DMS 273 treated with DMSO at 0.1 percent for 48 hours (cell line): ENCODE data around the gene ITPRIPL2.

Experiments
- DNase-seq: peaks from one replicate; lab custom pipeline; 2025; lab: John Stamatoyannopoulos, UW

Gene ITPRIPL2

DNA sequence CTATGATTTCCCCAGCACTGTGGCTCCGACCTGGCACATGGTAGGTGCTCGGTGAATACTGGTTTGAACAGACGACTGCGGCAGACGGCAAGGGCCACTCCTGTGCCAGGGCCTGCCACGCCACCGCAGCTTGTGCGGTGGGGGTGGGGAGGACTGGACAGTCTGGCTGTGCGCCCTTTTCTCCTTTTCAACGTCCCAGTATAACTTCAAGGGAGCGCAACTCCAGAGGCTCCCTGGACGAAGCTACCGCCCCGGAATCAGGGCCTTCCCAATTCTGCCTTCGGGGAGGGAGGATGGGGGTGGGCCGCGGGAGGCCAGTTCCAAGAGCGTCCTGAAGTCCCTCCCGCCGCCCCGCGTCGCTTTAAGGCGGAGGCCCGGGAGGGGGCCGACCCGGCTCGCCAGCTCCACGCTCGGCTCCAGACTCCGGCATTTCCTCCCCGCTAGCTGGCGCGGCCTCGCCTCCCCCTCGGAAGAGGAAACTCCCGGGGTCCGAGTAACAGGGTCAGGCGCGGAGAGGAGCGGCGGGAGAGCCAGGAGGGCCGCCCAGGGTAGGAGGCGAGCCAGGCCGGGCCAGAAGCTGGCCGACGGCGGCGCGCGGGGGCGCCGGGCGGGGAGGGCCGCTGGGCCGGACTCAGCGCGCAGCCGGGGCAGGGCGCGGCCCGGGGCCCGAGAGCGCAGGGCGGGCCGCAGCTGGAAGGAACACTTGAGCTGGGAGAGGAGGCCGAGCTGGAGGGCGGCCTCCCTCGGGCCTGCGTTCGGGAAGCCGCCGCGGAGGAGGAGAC is at the start of gene ITPRIPL2:
Gene ITPRIPL2, plus strand, starts transcription at position 388 of the 782 bp plus-strand sequence. CDS start 498 bp downstream, outside the sequence.
- no peak for DNase-seq

DNA sequence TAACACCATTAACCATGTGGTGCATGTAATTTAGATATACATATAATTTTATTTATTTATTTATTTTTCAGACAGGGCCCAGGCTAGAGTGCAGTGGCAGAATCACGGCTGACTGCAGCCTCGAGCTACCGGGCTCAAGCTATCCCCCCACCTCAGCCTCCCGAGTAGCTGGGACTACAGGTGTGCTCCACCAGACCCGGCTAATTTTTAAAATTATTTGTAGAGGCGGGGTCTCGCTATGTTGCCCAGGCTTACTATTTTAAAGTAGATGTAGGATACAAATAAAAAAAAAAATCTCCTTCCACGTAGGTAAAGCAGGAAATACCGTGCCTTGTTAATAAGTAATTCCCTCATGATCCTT is 46.8 kb upstream of the ITPRIPL2 start:
- no peak for DNase-seq

DNA sequence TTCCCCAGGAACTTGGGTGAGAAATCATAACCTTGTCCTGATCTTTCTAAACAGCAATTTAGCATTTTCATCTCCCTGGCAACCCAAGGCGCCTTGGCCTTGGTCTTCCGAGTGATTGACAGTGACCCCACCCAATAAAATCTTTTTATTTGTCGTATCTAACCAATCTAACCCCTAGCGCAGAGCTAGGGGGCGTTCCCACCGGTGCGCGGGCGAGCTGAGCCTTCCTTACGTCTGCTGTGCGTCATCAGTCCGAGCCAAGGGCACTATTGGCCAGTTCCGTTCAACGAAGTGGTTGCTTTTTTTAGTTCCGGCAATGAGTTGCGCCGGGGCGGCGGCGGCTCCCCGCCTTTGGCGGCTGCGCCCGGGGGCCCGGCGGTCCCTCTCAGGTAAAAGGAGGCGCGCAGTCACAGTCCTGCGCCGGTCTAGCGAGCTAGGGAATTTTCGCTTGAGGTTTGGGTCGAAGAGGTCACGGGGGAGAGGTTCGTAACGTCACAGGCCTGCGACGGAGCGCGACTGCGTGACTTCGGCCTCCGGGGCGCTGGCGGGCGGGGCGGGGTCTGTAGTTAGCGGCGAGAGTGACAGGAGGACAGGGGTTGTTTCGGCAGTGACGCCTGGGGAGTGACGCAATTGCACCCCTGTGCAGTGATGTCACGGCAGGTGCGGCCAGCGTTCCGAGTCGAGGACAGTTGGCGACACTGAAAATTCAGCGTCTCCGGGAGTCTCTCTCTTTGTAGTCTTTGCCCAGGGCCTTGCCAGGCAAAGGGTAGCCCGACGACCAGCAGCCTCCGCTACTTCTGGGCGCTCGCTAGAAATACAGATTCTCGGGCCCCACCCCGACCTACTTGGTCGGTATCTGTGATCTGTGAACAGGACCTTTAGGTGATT is 46.2 kb upstream of the ITPRIPL2 start, which contains the start of gene COQ7:
Gene COQ7, plus strand, starts transcription at position 266 of the 888 bp plus-strand sequence. Its CDS starts 51 bp downstream, at position 317.
- peak; percentile 98 for DNase-seq

DNA sequence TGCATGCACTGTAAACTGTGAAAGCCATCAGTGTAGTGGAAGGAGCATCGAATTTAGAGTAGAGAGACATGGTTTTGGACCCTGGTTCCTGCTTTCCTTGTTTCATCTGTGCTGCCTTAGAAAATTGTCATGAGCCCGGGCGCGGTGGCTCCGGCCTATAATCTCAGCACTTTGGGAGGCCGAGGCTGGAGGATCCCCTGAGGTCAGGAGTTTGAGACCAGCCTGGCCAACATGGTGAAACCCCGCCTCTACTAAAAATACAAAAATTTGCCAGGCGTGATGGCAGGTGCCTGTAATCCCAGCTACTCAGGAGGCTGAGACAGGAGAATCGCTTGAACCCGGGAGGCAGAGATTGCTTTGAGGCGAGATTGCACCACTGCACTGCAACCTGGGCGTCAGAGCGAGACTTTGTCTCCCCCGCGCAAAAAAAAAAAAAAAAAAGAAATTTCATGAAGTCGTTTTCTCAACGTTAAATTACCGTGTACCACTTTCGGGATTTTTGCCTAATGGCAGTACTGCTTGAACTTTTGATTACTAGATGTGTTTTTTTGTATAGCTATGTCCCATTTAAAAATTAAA is 45.4 kb upstream of the ITPRIPL2 start:
- no peak for DNase-seq

DNA sequence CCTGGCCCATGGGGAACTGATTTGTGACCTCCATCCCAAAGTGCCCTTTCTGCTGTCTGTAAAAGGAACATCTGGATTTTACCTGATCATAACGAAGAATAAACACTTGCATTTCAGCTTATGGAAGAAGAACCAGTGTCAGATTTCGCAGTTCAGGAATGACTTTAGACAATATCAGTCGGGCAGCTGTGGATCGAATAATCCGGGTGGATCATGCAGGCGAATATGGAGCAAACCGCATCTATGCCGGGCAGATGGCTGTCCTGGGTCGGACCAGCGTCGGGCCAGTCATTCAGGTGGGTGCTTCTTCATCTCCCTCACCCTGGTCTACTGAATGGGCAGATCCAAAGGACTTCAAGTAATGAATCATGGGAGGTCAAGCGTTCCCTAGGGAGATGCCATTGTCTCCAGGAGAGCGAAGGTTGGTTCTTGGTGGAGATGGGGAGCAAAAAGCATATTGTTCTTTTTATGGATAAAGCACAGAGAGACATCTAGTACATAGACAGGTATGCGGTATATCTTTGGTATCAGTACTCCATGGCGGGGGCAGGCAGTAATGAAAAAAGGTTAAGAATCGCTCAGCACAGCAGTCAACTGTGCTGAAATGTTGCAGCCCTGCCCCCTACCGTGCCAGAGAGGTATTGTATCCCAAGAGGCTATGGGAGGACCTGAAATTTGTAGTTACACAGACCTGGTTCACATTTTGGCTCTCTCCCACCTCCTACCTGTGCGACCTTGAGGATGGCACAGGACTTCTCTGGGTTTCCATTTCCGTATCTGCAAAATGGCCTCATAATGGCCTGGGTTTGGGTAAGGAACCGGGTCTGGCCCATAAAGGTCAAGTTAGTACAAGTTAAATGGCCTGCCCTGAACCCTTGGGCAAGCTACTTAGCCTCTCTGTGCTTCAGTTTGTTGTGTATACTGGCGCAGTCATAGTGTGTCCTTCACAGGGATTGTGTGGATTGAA is 41.7 kb upstream of the ITPRIPL2 start:
- no peak for DNase-seq

DNA sequence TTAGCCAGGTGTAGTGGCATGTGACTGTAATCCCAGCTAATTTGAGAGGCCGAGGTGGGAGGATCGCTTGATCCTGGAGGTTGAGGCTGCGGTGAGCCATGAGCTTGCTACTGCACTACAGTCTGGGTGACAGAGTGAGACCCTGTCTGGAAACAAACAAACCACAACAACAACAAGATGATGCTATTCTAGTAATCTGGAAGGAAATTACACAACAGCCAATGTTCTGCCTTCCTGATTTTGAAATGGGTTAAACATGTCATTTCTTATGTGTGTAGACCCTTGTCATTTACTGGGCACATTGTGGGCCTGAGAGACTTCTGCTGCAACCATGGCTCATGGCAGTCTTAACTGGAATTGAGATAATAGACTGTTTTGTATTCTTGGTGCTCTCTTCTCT is 40.4 kb upstream of the ITPRIPL2 start:
- DNase-seq: no peak

DNA sequence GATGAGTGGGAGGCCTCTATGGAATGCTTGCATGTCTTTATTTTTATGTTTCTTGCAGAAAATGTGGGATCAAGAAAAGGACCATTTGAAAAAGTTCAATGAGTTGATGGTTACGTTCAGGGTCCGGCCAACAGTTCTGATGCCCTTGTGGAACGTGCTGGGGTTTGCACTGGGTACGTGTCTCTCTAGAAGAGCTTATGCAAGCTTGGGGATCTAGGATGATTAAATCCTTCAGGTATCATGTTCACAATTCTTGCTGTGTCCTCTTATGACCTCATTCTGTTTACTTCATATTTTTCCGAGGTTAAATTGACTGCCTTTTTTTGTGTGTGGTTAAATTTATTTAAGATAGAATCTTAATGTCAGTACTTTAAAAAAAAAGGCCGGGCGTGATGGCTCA is 39.9 kb upstream of the ITPRIPL2 start:
- no peak for DNase-seq

DNA sequence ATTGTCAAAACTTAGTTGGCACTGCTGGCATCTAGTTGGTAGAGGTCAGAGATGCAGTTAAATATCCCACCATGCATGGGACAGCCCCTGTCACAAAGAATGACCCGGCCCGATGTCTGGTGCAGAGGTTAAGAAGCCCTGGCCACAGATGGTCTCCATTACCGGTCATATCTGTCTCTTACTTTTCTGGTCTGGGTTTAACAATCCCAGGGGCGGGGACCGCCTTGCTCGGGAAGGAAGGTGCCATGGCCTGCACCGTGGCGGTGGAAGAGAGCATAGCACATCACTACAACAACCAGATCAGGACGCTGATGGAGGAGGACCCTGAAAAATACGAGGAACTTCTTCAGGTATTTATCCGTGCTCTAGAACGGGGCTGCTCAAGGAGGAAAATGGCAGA is 38.3 kb upstream of the ITPRIPL2 start:
- DNase-seq: no peak

DNA sequence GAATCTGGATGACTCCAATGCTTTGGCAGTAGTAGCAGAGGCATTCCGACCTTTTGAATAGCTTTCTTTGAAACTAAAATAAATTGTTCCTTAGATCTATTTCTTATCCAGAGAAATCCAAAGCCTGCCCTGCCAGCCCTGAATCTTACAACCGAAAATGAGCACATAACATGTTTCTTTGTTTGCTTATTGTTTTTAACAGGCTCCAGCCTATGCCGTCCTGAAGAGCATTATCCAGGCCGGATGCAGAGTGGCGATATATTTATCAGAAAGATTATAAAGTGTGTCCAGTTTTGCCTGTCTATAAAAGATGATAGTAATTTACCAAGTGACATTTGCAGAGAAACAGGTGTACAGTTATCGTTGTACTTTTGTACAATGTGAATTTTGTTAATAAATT is 35.9 kb upstream of the ITPRIPL2 start:
- DNase-seq: no peak

DNA sequence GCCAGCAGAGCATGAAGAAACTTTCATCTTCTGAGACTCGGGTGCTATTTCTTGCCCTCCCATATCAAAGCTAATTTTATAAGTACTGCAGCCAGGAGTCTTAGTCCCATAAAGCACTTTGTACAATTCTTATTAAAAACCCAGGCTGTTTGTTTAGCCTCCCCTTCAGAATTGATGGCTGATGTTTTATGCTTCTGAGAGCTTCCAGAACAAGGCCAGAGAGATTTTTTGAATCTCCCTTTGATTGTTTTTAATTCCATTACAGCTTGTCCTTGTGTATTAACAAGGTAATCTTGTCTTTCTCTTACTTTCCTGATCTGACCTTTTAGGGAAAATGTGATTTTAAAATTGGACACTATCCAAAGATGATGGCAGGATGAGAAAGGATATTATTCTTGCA is 30.1 kb upstream of the ITPRIPL2 start:
- DNase-seq: no peak

DNA sequence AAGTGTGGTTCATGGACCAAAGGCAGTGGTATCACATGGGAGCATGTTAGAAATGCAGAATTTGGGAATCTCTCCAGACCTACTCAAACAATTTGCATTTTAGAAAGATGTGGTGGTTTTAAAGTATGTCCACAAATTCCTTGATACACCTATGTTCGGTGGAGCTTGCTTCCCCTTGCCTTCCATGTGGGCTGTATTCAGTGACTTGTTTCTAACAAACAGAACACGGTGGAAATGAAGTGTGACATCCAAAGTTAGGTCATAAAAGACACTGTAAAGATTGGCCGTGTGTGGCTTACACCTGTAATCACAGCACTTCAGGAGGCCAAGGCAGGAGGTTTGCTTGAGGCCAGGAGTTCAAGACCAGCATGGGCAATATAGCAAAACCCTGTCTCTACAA is 29.6 kb upstream of the ITPRIPL2 start:
- no peak for DNase-seq

DNA sequence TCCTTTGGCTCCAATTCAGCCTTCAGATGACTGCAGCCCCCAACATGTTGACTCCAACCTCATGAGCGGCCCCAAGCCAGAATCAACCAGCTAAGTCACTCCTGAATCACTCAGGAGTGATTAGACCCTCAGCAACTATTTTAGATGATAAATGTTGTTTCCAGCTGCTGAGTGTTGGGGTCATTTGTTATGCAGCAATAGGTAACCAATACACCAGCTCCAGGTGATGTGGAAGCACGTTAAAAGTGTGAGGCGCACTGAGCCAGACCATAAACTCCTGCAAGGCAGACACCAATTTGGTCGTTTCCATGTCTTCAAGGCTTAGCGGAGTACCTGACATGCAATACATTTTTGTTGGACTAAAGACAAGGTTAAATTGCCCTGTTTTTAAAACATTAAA is 28.9 kb upstream of the ITPRIPL2 start:
- no peak for DNase-seq

DNA sequence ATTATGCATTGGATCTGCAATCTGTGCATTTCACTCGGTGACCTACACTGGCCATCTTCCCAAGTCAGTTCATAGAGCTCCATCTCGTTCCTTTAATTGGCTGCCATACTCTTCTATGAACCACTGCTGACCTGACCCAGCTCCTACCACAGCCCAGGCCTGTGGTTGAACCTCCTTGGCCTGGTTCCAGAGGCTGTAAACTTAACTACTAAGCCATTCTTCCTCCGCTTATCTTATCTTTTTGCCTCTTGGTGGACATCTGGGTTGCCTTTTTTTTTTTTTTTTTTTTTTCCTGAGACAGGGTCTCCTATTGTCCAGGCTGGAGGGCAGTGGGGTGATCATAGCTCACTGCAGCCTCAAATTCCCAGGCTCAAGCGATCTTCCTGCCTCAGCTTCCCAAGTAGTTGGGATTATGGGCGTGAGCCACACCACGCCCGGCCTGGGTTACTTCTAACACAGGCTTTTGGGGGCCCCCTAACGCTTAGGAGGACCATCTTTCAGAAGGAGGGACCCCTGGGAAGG is 28.0 kb upstream of the ITPRIPL2 start:
- DNase-seq: no peak

DNA sequence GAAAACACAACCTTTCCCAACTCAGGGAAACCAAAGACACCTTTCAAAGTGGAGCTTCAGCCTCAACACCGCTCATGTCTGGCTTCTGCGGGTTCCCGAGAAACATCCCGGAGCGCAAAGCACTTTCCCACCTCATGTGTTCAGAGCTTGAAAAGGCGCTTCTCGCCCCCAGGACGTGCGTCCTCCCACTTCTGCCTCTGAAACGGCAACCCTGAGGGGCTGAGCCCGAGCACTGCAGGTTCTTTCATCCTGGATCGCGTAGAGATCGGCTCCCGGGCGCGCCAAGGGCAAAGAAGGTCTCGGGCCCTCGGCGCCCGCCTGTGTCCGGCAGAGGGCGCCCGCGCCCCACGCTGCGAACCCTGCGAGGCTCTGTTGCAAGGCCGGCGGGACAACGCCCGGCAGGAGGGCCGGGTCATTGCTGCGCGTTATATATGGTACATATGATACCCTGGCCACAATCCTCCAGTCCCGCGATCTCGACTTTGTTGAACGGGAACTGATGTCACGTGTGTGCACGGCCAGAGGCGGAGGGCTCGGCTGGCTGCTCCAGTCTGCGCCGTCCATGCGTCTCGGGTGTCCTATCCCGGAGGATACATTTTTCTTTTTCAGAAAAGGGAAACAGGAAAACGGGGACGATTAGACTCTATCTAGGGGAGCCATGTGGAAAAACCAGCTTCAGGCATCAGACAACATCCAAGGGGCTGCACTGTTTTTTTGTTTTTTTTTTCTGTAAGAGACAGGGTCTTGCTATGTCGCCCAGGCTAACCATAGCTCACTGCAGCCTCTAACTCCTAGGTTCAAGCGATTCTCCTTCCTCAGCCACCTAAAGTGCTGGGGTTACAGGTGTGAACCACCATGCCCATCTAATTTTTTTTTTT is 27.2 kb upstream of the ITPRIPL2 start:
- peak; percentile 87 for DNase-seq

DNA sequence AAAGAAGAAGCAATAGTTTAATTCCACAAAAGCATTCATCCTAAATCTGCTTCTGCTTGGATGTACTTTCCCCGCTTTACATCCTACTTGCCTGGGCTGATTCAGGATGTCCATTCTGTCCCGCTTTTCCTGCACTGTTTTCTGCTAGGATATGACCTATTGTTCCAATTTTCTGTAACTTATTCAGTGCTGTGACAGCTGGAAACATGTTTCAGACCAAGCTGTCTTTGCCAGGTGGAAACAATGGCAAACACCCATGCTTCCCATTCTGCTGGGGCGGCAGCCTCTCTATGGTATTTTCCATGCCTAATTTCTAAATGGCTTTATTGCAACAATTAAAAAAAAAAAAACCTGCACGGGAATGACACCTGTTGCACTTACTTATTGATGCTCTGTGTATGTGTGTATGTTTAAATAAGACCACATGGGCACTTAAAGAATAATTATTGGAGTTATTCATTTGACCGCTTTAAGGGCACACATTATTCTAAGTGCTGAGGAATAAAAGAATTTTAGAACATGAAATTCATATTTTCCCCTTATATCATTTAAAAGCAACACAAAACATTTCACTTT is 25.3 kb upstream of the ITPRIPL2 start:
- no peak for DNase-seq

DNA sequence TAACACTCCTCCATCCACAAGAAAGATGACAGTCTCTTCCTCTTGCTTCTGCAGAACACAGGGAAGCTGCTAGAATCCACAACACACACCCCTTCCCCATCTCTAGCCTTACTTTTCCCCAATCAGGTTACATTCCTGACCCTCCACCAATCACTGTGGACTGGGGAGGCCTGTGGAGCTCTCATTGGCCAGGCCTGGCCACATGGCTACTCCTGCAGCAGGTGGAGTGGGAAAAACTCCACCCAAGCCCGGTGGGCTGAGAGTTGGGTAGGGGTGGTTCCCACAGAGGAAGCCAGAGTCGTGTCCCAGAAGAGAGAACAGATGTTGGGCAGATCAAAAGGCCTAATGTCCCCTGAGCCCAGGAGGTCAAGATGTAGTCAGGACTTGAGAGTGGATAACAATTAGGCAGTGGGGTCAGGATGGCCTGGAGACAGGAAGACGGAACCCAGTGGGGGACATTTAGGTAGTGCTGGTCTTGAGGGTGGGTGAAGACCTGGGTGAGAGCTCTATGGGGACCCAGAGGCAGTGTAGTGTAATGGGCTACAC is 24.3 kb upstream of the ITPRIPL2 start:
- DNase-seq: no peak

DNA sequence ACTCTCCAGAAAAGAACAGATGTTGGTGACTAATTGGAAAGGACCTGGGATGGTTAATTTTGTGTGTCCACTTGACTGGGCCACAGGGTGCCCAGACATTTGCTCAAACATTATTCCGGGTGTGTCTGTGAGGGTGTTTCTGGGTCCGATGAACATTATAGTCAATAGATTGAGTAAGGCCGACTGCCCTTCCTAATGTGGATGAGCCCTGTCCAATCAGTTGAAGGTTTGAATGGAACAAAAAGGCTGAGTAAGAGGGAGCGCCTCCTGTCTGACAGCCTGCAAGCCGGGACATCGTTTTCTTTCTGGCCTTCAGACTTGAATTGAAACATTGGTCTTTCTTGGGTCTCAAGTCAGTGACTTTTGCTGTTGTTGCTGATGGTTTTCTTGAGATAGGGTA is 22.8 kb upstream of the ITPRIPL2 start:
- no peak for DNase-seq

DNA sequence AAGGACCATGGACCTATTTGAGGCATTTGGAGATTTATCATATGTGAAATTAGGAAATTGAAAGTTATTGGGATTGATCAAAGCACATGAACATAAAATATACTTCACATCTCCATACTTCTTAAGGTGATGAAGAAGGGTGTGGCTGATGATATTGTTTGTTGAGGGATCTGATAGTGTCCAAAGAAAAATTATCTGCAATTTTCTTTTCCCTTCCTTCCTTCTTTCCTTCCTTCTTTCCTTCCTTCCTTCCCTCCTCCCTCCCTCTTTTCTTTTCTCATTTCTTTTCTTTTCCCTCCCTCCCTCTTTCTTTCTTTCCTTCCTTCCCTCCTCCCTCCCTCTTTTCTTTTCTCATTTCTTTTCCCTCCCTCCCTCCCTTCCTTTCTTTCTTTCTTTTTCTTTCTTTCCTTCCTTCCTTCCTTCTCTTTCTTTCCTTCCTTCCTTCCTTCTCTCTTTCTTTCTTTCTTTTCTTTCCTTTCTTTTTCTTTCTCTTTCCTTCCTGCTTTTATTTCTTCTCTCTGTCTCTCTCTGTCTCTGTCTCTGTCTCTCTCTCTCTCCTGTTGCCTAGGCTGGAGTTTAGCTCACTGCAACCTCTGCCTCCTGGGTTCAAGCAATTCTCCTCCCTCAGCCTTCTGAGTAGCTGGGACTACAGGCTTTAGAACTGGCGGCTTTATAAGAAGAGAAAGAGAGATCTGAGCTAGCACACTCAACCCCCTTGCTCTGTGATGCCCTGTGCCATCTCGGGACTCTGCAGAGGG is 20.9 kb upstream of the ITPRIPL2 start:
- no peak for DNase-seq
